GM12892 (cell line): ENCODE data around the gene KCNMA1.

ENCODE experiments used
- POLR2A ChIP-seq: IDR thresholded peaks from 2 replicates; pipeline ENCODE4 v1.6.1; 2011; ENCODE audit warnings: low read depth, low read length, control low read depth
- POLR2AphosphoS5 ChIP-seq: IDR thresholded peaks from 2 replicates; pipeline ENCODE4 v1.6.1; 2011; ENCODE audit warnings: low read depth, low read length, control low read depth

DNA sequence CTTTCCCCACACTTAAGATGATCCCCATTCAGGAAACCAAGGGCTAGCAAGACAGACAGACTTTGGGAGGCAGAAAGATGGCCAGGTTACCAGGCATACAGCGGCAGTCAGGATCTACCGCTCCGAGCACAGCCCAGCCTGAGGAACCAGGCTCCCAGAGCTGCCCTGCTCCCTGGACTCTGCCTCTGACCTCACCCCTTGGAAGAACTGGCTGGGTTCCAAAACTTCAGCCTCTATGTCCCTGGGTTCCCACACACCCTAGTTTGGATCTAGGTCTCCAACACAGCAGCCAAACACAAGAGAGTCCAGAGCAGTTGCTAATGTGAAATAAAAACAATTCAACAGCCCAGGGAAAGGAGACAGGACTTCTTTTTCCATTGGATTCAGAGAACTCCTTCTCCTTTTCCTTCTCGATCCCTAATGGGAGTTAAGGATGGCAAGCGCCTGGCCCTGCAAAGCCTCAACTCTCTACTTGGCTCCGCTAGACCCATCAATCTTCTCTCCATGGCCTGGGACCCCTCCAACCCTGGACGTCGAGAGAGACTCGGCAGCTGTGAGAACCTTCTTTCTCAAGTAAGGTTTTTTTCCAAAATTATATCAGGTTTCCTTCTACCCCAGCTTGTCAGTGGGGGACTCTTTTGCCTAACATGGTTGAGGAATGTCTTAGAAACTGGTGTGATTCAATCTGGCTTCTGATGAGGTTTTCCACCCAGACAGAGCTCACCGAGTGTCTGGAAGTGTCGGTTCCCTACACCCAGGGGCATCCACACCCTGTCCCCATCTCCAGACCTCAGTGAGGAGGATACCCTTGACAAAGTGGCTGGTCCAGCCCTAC lies 219.6 kb downstream of the KCNMA1 start:
- TF ChIP-seq POLR2AphosphoS5 (no peak), POLR2A (no peak)
